HepG2 (cell line): ENCODE measurements around the gene LRRC4.

Source experiments
- JUN ChIP-seq: sonication (generic); formaldehyde crosslinking; IDR thresholded peaks from 2 replicates; pipeline ENCODE4 v1.4.0; 2020; ENCODE audit warnings: mild to moderate bottlenecking, missing genetic modification reagents
- MAFG ChIP-seq: sonication (generic); formaldehyde crosslinking; IDR thresholded peaks from 2 replicates; pipeline ENCODE4 v1.5.1; 2020; ENCODE audit warnings: mild to moderate bottlenecking, missing genetic modification reagents
- NBN ChIP-seq: fragments of 450-650 bp; conservative IDR thresholded peaks from 2 replicates; pipeline ENCODE4 v1.6.1; 2017
- PHF5A ChIP-seq: IDR thresholded peaks from one replicate; pipeline ENCODE4 v1.6.1; 2018; ENCODE audit warnings: low read depth, missing genetic modification reagents; ENCODE audit not compliant: unreplicated experiment
- POLR2A ChIP-seq, 2 experiments: IDR thresholded peaks; 2 replicates each; pipeline ENCODE4 v1.6.1; 2011; ENCODE audit warnings: low read depth in 2 of 2, low read length in 2 of 2, mild to moderate bottlenecking in 1 of 2, moderate library complexity in 1 of 2; ENCODE audit not compliant: insufficient read depth in 1 of 2
- POLR2AphosphoS5 ChIP-seq: IDR thresholded peaks from 2 replicates; pipeline ENCODE4 v1.6.1; 2012; ENCODE audit warnings: low read depth, low read length
- RXRA ChIP-seq: sonication (generic); formaldehyde crosslinking; IDR thresholded peaks from 2 replicates; pipeline ENCODE4 v1.5.1; 2020; ENCODE audit warnings: missing genetic modification reagents
- TCF7 ChIP-seq: sonication (generic); IDR thresholded peaks from 2 replicates; pipeline ENCODE4 v1.6.1; 2016; ENCODE audit warnings: antibody characterized with exemption, low read depth
- ZNF260 ChIP-seq: sonication (generic); formaldehyde crosslinking; IDR thresholded peaks from 2 replicates; pipeline ENCODE4 v1.4.0; 2020; ENCODE audit warnings: missing genetic modification reagents, low read depth, mild to moderate bottlenecking, borderline replicate concordance
- TF ChIP-seq, protein P1 (sequence below): sonication (generic); formaldehyde crosslinking; IDR thresholded peaks from 2 replicates; pipeline ENCODE4 v1.4.0; 2020; ENCODE audit warnings: missing genetic modification reagents
- TF ChIP-seq, protein P2 (sequence below): sonication (generic); formaldehyde crosslinking; IDR thresholded peaks from 2 replicates; pipeline ENCODE4 v1.5.0; 2020; ENCODE audit warnings: mild to moderate bottlenecking, missing genetic modification reagents

DNA sequence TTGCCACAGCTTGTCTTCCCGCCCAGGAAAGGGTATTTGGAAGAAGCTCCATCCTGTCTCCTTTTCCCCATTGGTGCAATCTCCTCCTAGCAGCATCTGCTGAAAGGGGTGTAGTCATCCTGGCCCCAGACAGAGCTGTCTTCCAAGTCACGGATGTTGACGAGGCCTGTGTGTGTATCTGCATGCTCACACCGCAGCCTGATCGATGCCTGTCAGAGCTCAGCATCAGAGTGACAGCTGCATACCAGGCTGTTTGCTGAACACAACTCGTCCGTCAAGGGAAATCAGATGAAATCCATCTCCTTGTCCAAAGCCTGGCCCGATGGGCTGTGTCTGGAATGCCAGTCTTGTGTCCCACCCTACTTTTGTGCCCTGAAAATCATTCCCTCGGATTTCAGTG is 21.2 kb upstream of the LRRC4 start:
- TF ChIP-seq JUN (CRISPR knock-in tag) (no peak), POLR2A (IDR thresholded peaks at IDR 0.05; ENCODE audit: insufficient read depth in 1 of 2, low read depth in 2 of 2, low read length in 2 of 2) (no peak), POLR2AphosphoS5 (no peak), MAFG (CRISPR knock-in tag) (no peak), ZNF260 (no peak), TCF7 (no peak), PHF5A (no peak), RXRA (no peak), NBN (no peak)
- TF ChIP-seq, protein P1, sequence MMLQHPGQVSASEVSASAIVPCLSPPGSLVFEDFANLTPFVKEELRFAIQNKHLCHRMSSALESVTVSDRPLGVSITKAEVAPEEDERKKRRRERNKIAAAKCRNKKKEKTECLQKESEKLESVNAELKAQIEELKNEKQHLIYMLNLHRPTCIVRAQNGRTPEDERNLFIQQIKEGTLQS (CRISPR knock-in tag): no peak
- TF ChIP-seq, protein P2, sequence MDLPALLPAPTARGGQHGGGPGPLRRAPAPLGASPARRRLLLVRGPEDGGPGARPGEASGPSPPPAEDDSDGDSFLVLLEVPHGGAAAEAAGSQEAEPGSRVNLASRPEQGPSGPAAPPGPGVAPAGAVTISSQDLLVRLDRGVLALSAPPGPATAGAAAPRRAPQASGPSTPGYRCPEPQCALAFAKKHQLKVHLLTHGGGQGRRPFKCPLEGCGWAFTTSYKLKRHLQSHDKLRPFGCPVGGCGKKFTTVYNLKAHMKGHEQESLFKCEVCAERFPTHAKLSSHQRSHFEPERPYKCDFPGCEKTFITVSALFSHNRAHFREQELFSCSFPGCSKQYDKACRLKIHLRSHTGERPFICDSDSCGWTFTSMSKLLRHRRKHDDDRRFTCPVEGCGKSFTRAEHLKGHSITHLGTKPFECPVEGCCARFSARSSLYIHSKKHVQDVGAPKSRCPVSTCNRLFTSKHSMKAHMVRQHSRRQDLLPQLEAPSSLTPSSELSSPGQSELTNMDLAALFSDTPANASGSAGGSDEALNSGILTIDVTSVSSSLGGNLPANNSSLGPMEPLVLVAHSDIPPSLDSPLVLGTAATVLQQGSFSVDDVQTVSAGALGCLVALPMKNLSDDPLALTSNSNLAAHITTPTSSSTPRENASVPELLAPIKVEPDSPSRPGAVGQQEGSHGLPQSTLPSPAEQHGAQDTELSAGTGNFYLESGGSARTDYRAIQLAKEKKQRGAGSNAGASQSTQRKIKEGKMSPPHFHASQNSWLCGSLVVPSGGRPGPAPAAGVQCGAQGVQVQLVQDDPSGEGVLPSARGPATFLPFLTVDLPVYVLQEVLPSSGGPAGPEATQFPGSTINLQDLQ (CRISPR knock-in tag): no peak
